ENCODE measurements around the gene MMP23B. TPM values are rescaled to one million over a fixed set of nuclear protein-coding genes. Genes with fewer than 3 reads are reported as not detected.
"Not testable (repeated sequence)": the region's sequence is repeated elsewhere in the genome, so short reads cannot be mapped to it uniquely, and the experiment has no call there.

The MMP23B gene
- total RNA-seq, 4 donors from 2014 or later, result 1.2 to 6.6 (median 3.8) TPM

- Histone ChIP-seq H3K9me3 (no peaks in the 10 kb centered on the region), H3K4me1 (peaks cover 0 to 23% (median 8%) of the 10 kb centered on the region in 4 donors), H3K36me3 (peaks cover 0 to 46% (median 4%) of the 10 kb centered on the region in 3 donors), H3K4me3 (peak overlapping the region in 2 of 4 donors; percentile 35 to 38), H3K27ac (peak overlapping the region in 2 of 4 donors; percentile 72 to 80), H3K27me3 (peaks cover 0 to 27% of the 10 kb centered on the region in 2 donors)
- TF ChIP-seq POLR2A (IDR thresholded peaks at IDR 0.05) (no peak), CTCF (IDR thresholded peaks at IDR 0.05) (no peak), EP300 (IDR thresholded peaks at IDR 0.05) (no peak)
- 38 to 43% methylated on average over 21 to 35 of the region's 81 CpGs for WGBS, 2 donors
- peak; percentile 34 to 40 for DNase-seq (ENCODE audit: low spot score in 2 of 2)
Observed at GRCh38 chr1:1630191-1630964, 1.6 kb upstream of the MMP23B start.

- Histone ChIP-seq H3K27ac (peak overlapping the region in 2 of 4 donors; percentile 72 to 80), H3K27me3 (peaks cover 0 to 27% of the 10 kb centered on the region in 2 donors), H3K4me3 (peak overlapping the region in 2 of 4 donors; percentile 35 to 38), H3K9me3 (no peaks in the 10 kb centered on the region), H3K4me1 (peaks cover 0 to 23% (median 8%) of the 10 kb centered on the region in 4 donors), H3K36me3 (peaks cover 0 to 39% (median 4%) of the 10 kb centered on the region in 3 donors)
- WGBS, 2 donors, result 4 to 9% methylated on average over 20 to 25 of the region's 79 CpGs
- TF ChIP-seq EP300 (IDR thresholded peaks at IDR 0.05), result peak in 1 of 2 donors; percentile 19
- TF ChIP-seq POLR2A (IDR thresholded peaks at IDR 0.05), result no peak
- TF ChIP-seq CTCF (IDR thresholded peaks at IDR 0.05), result no peak
- DNase-seq (ENCODE audit: low spot score in 2 of 2), result peak in 1 of 2 donors; percentile 36
Observed at GRCh38 chr1:1630965-1631781, 800 bp upstream of the MMP23B start.

- not testable (repeated sequence) for H3K9me3 ChIP-seq; DNase-seq (ENCODE audit: low spot score in 2 of 2); H3K27ac ChIP-seq; H3K4me3 ChIP-seq
- peaks cover 0 to 23% (median 8%) of the 10 kb centered on the region in 4 donors for H3K4me1 ChIP-seq
- WGBS, 2 donors, result no CpG with 5 or more reads among the region's 35 CpGs
- peaks cover 0 to 39% (median 11%) of the 10 kb centered on the region in 3 donors for H3K36me3 ChIP-seq
- H3K27me3 ChIP-seq, result peaks cover 0 to 27% of the 10 kb centered on the region in 2 donors
Observed at GRCh38 chr1:1633409-1633808, 1.4 kb downstream of the MMP23B start.

GRCh38 chr1:1634613-1635012 lies 2.6 kb downstream of the MMP23B start:
- DNase-seq (ENCODE audit: low spot score in 2 of 2), result peak in 1 of 2 donors; percentile 8
- WGBS, 2 donors, result 92% methylated on average over 6 of the region's 13 CpGs; no CpG with 5 or more reads in 1 of the 2 donors
- peaks cover 0 to 23% (median 8%) of the 10 kb centered on the region in 4 donors for H3K4me1 ChIP-seq
- not testable (repeated sequence) for H3K27ac ChIP-seq, H3K4me3 ChIP-seq, H3K9me3 ChIP-seq
- H3K27me3 ChIP-seq, result peaks cover 0 to 27% of the 10 kb centered on the region in 2 donors
- H3K36me3 ChIP-seq, result peaks cover 0 to 36% (median 11%) of the 10 kb centered on the region in 3 donors

GRCh38 chr1:1636621-1637478 lies 4.9 kb downstream of the MMP23B start:
- not testable (repeated sequence) for H3K27ac ChIP-seq, H3K9me3 ChIP-seq, H3K4me3 ChIP-seq, H3K27me3 ChIP-seq, H3K4me1 ChIP-seq
- WGBS, 2 donors, result 92 to 96% methylated on average over 21 to 27 of the region's 37 CpGs
- peaks cover 0 to 49% (median 11%) of the 10 kb centered on the region in 3 donors for H3K36me3 ChIP-seq
- peak in 1 of 2 donors; percentile 11 for DNase-seq (ENCODE audit: low spot score in 2 of 2)

GRCh38 chr1:1637479-1637875 lies 5.5 kb downstream of the MMP23B start:
- not testable (repeated sequence) for H3K4me1 ChIP-seq, H3K27ac ChIP-seq, H3K4me3 ChIP-seq, H3K27me3 ChIP-seq, H3K9me3 ChIP-seq
- peak in 1 of 2 donors; percentile 5 for DNase-seq (ENCODE audit: low spot score in 2 of 2)
- 86 to 92% methylated on average over 4 to 14 of the region's 14 CpGs for WGBS, 2 donors
- peaks cover 0 to 49% (median 11%) of the 10 kb centered on the region in 3 donors for H3K36me3 ChIP-seq

- not testable (repeated sequence) for H3K4me1 ChIP-seq, H3K4me3 ChIP-seq, H3K27me3 ChIP-seq, H3K9me3 ChIP-seq, H3K27ac ChIP-seq
- peak in 1 of 2 donors; percentile 13 for DNase-seq (ENCODE audit: low spot score in 2 of 2)
- H3K36me3 ChIP-seq, result peaks cover 0 to 51% (median 11%) of the 10 kb centered on the region in 3 donors
- 62 to 95% methylated on average over 3 to 8 of the region's 13 CpGs for WGBS, 2 donors
Observed at GRCh38 chr1:1638528-1638927, 6.6 kb downstream of the MMP23B start.

- not testable (repeated sequence) for DNase-seq (ENCODE audit: low spot score in 2 of 2)
- WGBS, 2 donors, result 85 to 92% methylated on average over 6 to 14 of the region's 16 CpGs
Observed at GRCh38 chr1:1639368-1639767, 7.4 kb downstream of the MMP23B start.

GRCh38 chr1:1640081-1640480 lies 8.1 kb downstream of the MMP23B start:
- H3K4me3 ChIP-seq; H3K27ac ChIP-seq; H3K4me1 ChIP-seq; H3K9me3 ChIP-seq; H3K27me3 ChIP-seq; DNase-seq (ENCODE audit: low spot score in 2 of 2): not testable (repeated sequence)
- WGBS, 2 donors, result 100% methylated on average over 1 of the region's 25 CpGs; no CpG with 5 or more reads in 1 of the 2 donors
- peaks cover 0 to 54% (median 11%) of the 10 kb centered on the region in 3 donors for H3K36me3 ChIP-seq

More at GRCh38 chr1:1639368-1639767, 7.4 kb downstream of the MMP23B start:
- not testable (repeated sequence) for H3K4me3 ChIP-seq, H3K27me3 ChIP-seq, H3K4me1 ChIP-seq, H3K9me3 ChIP-seq, H3K27ac ChIP-seq
- peaks cover 0 to 51% (median 11%) of the 10 kb centered on the region in 3 donors for H3K36me3 ChIP-seq

Measured in tibial nerve (tissue), 4 donors.